ENCODE measurements around the gene ST3GAL5. TPM values are rescaled to one million over a fixed set of nuclear protein-coding genes. Genes with fewer than 3 reads are reported as not detected.

ST3GAL5 gene
- total RNA-seq, 1 experiment from 2014 or later = 5.9 TPM

DNA sequence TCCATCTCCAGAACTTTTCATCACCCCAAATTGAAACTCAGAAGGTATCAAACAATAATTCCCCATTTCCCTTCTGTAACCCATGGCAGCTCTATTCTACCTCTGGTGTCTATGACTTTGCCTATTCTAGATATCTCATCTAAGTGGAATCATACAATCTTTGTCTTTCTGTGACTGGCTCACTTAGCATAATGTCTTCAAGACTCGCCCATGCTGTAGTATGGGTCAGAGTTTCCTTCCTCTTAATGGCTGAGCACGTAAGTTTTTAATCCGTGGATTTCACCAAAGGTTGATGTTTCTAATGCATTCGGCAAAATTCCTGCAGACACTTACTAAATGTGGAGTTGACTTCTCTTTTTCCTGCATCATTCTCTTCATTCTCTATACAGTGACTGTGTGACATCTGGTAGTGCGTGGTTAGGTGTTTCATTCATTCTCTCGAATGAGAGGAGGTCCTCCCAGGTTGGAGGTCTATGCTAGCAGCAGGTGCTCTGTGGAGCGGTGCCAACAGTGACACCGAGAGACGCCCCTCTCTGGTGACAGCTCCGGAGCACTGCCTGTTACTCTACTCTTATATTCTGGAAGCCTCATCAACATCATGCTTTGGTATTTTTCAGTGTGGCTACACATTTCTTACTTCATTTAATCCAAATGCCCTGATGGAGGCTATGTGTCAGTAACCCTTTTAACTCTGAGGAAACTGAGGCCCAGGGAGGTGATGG lies 84.9 kb downstream of the ST3GAL5 start:
- Histone ChIP-seq H2AFZ (no peak overlapping the region), H3K27ac (no peak overlapping the region), H3K4me2 (no peak overlapping the region), H3K27me3 (ENCODE audit: insufficient read depth, low read depth) (no peaks in the 10 kb centered on the region), H3K4me3 (no peak overlapping the region), H3K4me1 (replicated peaks; ENCODE audit: insufficient read depth) (peaks cover 10% of the 10 kb centered on the region), H4K20me1 (ENCODE audit: insufficient read depth) (no peaks in the 10 kb centered on the region), H3K36me3 (ENCODE audit: low read depth) (no peaks in the 10 kb centered on the region), H3F3A (ENCODE audit: insufficient read depth, low read depth) (0 out of 2 replicates have a peak, but pooled peaks cover 5% of the 10 kb centered on the region), H3K9me3 (ENCODE audit: insufficient read depth, low read depth) (no peaks in the 10 kb centered on the region), H3K79me2 (ENCODE audit: low read depth) (no peaks in the 10 kb centered on the region), H3K9me2 (ENCODE audit: insufficient read depth) (no peaks in the 10 kb centered on the region)
- BruUV-seq (replicated peaks) = no TSS peak
- intact Hi-C loops (cut with micrococcal nuclease; ENCODE audit: unreplicated experiment) = loop anchor here (1.0 kb wide), 1 partner anchor 32 kb away; no protein-coding TSS in a partner anchor
- no peak for TF ChIP-seq EZH2 (IDR thresholded peaks at IDR 0.05; ENCODE audit: low read depth)
- TF ChIP-seq CTCF (conservative IDR thresholded peaks at IDR 0.05) = no peak
- ChIA-PET CTCF (no interaction called here), POLR2A (ENCODE audit: unreplicated experiment) (no interaction called here)
- DNase-seq = no peak

DNA sequence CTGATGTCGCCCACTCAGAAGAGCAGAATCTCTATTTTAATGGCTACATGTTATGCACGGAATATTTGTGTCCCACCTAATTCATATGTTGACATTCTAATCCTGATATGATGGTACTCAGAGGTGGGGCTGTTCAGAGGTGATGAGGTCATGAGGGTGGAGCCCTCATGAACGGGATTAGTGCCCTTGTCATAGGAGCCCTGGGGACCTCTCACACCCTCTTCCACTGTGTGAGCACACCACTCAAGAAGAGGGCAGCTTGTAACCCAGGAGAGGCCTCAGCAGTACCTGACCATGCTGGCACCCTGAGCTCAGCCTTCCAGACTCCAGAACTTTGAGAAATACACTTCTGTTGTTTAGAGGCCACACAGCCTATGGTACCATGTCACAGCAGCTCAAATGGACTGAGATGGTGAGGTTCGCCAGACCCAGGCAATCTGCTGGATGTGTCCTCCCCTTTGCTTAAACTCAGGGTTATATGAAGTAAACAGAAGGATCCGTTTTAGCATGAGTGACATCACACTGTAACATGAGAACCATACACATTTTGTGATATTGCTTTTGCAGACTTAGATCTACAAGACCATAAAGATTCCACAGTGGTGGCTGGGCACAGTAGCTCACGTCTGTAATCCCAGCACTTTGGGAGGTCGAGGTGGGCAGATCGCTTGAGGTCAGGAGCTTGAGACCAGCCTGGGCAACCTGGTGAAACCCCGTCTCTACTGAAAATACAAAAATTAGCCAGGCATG lies 86.3 kb downstream of the ST3GAL5 start:
- POLR2A ChIA-PET (ENCODE audit: unreplicated experiment) = no interaction called here

More for the DNA sequence above, 86.3 kb downstream of the ST3GAL5 start:
- DNase-seq = no peak
- CTCF ChIA-PET = interaction anchor here (0.6 to 1.5 kb wide), 3 partner anchors 27 to 197 kb away, joined by 3 to 11 read pairs (median 6); no protein-coding TSS in a partner anchor
- H3F3A ChIP-seq (ENCODE audit: insufficient read depth, low read depth) = 0 out of 2 replicates have a peak, but pooled peaks cover 5% of the 10 kb centered on the region
- H3K27ac ChIP-seq = no peak overlapping the region
- TF ChIP-seq CTCF (conservative IDR thresholded peaks at IDR 0.05) (no peak), EZH2 (IDR thresholded peaks at IDR 0.05; ENCODE audit: low read depth) (no peak)
- no peaks in the 10 kb centered on the region for H3K27me3 ChIP-seq (ENCODE audit: insufficient read depth, low read depth)
- no peaks in the 10 kb centered on the region for H3K36me3 ChIP-seq (ENCODE audit: low read depth)
- no peak overlapping the region for H3K4me2 ChIP-seq
- H3K79me2 ChIP-seq (ENCODE audit: low read depth) = no peaks in the 10 kb centered on the region
- H4K20me1 ChIP-seq (ENCODE audit: insufficient read depth) = no peaks in the 10 kb centered on the region; the same call in 1 of the 2 replicates
- H3K4me3 ChIP-seq = no peak overlapping the region
- no TSS peak for BruUV-seq (replicated peaks)
- peaks cover 10% of the 10 kb centered on the region for H3K4me1 ChIP-seq (replicated peaks; ENCODE audit: insufficient read depth)
- H3K9me2 ChIP-seq (ENCODE audit: insufficient read depth) = no peaks in the 10 kb centered on the region
- intact Hi-C loops (cut with micrococcal nuclease; ENCODE audit: unreplicated experiment) = no loop called here
- H3K9me3 ChIP-seq (ENCODE audit: insufficient read depth, low read depth) = no peaks in the 10 kb centered on the region
- no peak overlapping the region for H2AFZ ChIP-seq
